ENCODE data around the gene BTBD17.
A peak's percentile ranks its signal among the peaks of the same experiment; 100 is the strongest.

The BTBD17 gene

DNA sequence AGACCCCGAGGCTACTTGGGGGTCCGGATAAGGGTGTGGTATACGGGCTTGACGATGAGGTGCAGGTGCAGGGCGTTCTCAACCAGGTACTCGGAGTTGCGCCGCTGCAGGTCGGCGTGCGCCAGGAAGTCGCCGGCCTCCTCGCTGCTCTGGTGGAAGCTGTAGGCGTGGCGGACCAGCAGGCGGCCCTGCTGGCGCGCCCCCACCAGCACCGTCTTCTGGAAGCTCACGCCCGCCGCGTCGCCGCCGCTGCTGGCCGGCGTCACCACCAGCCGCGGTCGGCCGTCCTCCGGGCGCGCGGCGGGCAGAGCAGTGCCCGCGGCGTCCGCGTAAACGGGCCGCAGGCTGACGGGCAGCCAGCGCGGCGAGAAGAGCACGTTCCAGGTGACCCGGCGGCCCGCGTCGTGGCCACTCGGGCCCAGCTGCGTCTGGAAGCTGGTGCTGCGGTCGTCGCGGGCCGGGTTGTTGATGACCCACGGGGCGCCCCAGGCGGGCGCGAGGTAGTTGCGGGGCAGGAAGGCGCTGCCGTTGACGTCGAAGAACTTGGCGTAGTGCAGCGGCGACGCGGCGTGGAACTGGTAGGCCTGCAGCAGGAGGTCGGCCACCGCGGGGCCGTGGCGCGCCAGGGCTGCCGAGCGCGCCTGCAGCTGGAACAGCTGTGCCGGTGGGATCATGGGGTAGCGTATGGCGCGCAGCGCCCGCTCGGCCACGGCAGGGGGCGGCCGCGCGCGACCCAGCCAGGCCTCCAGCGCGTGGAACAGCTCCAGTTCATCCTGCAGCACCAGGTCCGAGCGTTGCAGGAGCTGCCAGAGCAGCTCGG is 4.8 kb downstream of the BTBD17 start:
- DNase-seq = no peak

DNA sequence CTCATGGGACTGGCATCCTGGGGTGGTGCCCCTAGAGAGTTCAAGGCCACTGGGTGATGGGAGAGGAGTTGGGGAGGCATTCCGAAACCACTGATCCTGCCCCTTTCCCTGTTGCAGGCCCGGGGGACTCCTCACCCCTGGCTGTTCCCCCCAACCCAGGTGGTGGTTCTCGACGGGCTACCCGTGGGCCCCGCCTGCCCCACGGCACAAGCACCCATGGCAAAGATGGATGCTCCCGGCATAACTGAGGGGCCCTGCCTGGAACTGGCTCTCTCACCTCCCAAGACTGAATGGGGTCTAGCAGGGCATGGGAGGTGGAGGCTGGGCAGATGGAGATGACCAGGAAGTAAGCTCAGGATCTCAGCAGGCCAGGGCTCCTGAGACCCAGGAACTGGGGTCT is 6.6 kb downstream of the BTBD17 start:
- DNase-seq = no peak

DNA sequence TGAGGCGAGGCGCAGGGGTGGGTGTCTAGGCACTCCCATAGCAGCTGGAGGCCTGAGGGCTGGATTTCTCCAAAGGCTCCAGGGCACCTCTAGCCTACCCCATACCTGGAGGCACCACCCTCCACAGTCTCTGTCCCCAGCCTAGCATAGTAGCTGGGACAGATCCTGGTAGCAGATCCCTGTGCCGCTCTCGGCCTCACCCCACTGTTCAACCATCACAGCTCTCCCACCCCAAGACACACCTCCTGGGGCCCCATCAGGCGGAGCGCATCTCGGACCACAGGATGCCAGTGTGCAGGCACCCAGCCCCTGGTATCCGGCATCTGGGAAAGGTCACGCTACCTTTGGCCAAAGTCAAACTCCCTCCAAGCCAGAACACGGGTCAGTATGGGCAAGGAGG is 7.1 kb downstream of the BTBD17 start:
- DNase-seq = no peak

DNA sequence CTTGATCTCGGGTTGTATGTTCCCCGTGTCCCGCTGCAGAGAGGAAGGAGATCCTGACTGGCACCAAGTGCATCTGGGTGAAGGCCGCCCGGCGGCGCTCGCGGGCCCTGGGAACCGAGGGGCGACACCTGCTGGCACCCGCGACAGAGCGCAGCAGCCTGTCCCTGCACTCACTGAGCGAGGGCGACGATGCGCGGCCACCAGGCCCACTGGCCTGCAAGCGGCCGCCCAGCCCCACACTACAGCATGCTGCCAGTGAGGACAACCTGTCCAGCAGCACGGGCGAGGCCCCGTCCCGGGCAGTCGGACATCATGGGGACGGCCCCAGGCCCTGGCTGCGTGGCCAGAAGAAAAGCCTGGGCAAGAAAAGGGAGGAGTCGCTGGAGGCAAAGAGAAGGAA is 7.5 kb downstream of the BTBD17 start:
- peak; percentile 65 to 68 for DNase-seq

DNA sequence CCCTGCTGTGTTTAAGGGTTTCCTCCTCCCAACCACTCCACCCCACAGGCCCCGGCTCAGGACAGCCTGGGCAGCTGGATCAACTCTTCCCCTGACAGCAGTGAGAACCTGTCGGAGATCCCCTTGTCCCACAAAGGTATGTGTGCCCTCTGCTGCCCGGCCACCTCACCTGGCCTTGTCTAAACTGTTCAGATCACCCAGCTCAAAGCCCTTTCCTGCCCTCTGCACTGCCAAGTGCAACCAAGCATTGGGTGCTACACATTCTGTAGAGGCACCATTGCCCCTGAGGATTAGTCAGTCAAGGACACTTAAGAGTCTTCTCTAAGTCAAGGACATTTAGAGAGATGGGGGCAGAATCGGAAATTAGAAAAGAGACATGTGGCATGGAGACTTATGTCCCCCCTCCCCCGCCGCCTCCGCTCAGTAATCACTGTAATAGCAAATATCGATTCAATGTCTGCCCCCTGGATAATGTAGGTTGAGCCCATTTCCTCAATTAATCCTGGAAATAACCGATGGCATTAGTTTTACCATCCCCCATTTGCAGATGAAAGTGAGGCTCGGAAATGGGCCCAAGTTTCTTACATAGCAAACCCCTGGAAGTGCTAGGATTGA is 8.1 kb downstream of the BTBD17 start:
- no peak for DNase-seq

DNA sequence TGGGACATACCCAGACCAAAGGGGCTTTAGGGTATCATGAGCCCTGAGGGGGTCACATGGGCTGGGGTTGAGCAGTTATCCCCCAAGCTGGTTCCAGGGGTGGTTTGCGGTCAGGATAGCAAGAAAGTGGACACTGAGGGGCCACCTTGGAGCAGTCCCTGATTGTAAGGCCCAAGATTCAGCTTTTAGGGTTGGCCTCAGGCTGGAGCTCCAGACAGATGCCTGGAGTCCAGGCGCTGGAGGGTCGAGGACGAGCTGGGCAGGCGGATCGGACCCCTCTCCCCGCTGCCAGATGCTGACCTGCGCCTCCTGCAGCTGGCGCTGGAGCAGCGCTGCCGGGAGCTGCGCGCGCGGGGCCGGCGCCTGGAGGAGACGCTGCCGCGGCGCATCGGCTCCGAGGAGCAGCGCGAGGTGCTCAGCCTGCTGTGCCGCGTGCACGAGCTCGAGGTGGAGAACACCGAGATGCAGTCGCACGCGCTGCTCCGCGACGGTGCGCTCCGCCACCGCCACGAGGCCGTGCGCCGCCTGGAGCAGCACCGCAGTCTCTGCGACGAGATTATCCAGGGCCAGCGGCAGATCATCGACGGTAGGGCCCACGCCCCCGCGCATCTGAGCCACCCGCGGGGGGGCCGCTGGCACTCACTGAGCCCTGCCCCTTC is 10.0 kb downstream of the BTBD17 start:
- DNase-seq = no peak

DNA sequence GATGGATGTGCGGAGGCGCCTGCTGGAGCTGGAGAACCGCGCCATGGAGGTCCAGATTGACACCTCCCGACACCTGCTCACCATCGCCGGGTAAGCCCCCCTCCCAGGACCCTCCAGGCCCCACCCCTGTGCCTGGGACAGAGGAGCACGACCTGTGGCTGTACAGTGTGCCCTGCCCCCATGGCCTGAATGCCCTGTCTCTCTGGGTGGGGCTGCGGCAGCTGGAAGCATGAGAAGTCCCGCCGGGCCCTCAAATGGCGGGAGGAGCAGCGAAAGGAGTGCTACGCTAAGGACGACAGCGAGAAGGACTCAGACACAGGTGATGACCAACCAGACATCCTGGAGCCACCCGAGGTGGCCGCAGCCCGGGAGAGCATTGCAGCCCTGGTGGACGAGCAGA is 11.2 kb downstream of the BTBD17 start:
- DNase-seq = no peak

DNA sequence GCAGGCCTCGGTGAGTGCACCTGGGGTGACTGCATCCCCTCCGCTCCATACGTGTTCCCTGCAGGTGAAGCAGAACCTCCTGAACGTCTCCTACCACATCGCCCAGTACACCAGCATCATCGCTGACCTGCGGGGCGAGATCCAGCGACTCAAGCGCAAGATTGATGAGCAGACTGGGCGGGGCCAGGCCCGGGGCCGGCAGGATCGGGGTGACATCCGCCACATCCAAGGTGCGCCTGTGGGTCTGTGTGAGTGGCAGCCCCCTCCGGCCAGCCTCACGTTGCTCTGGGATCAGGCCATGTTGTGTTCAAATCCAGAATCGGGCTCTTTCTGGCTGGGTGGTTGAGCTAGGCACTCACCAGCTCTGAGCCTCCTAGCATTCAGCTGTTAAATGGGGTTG is 12.5 kb downstream of the BTBD17 start:
- no peak for DNase-seq

DNA sequence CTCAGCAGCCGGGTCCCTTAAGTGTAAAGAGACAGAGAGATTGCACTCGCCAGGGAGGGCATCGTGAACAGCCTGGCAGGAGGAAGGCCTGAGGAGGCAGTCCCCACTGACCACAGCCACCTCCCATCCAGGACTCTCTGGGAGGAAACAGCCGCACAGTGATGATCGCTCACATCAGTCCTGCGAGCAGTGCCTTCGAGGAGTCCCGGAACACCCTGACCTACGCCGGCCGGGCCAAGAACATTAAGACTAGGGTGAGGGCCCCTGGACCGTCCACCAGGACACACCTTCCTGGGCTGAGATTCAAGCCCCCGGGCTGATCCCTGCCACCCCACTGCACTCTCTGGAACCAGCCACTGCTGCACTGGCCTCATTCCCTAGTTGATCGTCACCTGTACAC is 14.0 kb downstream of the BTBD17 start:
- no peak for DNase-seq

DNA sequence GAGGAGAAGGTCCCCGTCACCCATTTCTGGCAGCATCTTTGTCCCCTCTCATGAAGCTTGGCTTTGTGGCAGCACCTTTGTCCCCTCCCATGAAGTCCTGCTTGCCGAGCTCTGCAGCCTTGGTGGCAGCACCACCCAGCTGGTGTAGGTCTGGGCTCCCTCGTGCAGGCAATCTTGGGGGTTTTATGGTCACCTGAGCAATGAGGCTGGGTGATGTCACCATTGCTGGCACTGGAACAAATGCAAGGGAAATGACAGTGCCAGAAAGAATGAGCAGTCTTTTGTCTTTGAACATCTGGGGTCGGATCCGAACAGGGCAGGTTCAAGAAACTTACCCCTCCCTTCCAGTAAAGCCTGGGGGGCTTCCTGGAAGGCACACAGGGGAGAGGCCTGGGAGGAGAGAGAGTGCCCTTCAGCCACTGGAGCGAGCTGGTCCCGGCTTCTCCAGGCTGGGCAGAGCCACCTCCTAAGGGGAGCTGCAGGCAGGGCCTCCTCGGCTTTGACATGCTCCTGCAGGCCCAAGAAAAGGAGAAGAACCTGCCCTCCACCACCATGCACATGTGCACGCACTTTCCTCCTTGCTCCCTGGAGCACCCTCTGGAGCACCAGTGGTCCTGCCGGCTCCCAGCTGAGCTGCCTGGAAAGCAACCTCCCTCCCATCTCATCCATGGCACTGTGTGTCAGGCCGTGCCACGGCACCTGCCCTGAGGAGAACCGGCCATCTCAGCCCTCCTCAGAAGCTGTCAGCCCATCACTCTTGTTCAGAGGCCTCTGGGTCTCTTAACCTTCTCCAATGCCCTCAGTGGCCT is 16.0 kb downstream of the BTBD17 start:
- no peak for DNase-seq

DNA sequence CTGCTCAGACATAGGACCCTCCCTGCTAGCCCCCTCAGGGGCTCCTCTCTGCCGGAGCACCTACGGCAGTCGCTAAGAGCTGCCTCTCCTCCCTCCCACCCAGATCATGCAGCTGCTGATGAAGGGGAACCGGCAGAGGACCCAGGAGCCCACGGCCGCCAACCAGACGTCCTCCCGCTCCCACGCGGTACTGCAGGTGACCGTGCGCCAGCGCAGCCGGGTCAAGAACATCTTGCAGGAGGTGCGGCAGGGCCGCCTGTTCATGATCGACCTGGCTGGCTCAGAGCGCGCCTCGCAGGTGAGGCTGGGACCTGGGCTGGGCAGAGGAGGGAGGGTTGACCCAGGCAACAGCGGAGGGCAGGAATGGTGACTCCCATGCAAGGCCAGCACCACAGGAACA is 17.0 kb downstream of the BTBD17 start:
- DNase-seq = no peak

DNA sequence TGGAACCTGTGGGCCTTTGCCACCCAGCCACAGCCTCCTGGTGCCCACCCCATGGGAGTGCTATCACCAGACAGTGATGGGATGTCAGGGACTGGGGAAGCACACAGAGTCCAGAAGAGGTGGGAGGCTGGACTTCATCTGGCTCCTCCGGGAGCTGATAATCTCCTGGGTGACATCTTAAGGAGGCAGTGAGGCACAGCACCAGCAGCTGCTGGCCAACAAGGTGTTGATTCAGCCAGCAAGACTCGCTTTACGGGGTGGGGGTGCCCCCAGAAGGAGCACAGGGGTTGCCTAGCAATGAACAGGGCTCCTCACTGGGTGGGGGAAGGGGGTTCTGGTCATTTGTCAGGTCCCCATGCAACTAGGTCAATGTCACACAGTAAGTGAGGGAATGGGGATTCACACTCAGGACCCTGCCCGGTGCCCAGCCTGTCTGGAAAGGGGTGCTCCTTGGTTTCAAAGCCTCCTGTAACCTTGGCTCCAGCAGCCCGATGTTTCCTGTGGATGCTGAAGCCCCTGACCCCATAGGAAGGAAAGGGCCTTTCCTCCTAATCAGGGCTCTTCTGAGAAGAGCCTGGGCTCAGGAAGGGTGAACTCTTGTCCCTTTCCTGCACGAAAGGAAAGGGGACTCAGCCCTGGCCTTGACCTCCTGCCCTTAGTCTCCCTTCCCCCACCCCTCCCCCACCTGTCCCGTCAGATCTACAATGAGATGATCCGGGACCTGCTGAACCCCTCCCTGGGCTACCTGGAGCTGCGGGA is 18.0 kb downstream of the BTBD17 start:
- no peak for DNase-seq

DNA sequence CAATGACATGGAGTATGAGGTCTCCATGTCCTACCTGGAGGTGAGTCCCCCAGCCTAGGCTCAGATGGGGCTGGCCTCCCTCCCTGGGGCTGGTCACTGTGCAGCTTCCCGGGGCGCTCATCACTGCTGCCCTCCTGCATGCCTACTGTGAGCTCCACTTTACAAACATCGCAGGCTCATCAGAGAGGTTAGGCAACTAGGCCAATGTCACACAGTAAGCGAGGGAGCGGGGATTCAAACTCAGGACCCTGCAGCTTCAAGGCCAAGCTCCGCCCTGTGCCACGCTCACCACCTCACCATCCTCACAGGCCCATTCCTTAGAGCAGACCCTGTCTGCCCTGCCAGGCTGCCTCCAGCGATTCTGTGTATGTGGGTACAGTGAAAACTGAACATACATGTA is 18.5 kb downstream of the BTBD17 start:
- DNase-seq = no peak

DNA sequence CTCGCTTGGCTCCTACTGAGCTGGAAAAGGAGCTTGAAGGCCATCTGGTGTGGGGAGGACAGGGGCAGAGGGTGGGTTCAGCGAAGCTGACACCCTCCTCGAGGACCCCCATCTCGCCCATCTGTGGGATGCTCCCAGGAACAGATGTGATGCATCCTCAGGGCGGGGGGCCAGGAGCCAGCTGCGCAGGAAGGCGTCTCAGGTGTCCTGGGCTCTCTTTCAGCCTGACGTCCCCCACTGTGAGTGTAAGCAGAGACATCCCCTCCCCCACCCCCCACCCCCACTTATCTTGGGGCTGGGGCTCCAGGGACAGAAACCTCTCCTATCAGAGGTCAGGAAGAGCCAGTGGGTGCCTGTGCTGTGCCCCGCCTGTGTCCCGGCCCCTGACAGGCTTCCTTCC is 19.4 kb downstream of the BTBD17 start:
- DNase-seq = no peak

DNA sequence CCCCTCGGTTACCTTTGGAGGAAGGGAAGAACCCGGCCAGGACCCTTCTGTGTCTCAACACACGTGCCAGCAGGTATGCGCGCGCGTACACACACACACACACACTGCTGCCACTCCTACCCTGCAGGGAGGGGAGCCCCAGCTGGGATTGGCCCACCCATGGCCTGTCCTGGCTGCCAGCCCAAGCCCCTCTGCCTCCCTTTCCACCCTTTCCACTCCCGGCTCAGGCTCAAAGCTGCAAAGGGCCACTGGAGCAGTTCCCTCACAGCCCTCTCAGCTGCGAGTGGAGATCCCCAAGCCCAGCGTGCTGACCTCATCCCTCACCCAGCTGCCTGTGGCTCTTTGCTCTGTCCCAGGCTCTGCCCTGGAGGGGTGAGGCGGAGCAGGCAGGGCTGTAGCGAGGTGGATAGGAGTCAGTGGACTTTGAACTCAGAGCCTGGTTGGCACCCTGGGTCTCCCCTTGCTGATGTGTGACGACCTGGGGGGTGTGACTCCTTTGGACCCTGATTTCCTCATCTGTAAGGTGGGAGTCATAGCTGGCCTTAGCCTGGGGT is 21.1 kb downstream of the BTBD17 start:
- no peak for DNase-seq

DNA sequence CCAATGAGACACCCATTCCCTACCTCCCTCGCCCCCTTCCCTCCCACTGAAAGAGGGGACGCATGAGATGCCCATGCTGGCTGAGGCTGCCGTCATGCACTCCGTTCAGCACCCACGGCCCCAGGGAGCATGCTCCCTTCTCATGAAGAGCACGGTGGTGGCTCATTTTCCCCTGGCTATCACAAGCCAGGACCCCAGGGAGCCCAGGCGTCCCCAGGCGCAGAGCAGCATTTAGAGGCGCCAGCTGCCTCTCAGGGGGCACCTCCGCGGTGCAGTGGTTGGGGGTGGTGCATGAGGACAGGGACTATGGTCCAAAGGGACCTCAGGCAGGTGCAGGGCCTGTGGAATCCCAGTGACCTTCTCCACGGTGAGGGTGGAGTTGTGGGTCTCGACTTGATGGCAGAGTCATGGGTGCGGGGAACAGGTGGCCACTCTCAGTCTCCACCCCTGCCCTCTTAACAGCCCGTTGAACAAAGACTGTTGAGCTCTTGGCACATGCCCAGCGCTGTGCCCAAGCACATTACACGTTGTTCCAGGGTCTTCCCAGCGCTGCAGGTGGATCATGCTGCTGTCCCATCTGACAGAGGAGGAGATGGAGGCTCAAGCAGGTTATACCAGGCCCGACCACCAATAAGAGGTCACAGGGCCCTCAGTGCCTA is 22.0 kb downstream of the BTBD17 start:
- DNase-seq = no peak

DNA sequence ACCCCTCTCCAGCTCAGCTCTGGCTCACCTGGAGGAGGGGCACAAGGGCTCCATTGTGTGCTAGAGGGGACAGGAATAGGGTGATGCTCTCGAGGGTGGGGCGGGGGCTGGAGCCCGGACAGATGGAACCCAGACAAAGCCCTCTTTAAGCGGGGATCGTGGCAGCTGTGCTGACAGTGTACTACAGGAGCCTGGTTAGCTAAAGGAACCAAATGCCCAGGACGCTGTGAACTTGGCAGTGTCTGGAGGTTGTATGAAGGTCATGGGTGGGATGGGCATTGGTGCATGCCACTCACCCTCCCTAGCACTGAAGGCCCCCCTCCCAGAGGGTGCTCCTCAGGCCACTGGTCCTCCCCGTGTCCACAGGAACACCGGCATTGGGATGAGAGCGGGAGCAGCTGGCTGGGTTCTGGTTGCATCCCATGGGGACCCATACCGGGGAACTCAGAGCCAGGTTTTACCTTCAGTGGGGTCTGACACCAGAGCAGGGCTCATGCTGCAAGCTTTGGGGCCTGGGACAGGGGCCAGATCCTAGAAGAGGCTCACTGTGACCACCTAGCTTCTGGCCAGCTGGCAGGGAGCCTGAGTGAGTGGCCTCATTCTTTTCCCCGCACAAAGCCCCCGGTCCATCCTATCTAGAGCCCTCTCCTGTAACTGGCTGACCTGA is 23.7 kb downstream of the BTBD17 start:
- no peak for DNase-seq

DNA sequence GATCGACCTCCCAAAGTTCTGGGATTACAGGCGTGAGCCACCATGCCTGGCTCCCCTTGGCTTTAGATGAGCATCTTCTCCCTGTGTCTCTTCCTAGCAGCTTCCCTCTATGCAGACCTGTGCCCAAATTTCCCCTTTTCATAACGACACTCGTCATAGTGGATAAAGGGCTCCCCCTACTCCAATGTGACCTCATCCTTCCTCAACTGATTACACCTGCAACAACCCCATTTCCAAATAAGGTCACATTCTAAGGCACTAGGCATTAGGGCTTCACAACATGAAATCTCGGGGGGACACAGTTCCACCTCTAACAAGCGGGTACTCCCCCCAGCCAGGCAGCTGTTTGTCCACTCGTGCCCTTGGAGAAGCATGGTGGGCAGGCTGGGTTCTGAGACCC is 25.4 kb downstream of the BTBD17 start:
- no peak for DNase-seq

DNA sequence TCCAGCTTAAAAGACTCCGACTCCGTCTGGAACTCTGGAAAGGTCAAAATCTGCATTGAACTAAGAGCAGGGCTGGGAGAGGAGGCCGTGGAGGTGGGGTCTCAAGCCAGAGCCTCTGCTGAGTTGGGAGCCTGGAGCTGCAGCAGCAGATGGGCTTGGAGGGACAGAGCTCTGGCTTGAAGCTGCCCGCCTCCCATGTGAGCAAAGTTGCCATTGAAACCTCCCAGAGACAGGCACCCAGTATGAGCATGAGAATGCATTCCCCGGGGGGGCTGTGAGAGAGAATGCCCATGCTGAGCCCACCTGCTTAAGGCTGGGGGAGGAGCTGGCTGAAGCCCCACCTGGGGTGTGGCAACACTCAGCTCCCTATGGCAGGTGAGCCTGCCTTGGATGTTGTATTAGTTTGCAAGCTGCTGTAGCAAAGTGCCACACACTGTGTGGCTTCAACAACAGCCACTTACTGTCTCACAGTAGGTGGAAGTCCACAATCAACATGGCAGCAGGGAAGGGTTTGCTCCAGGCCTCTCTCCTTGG is 26.1 kb downstream of the BTBD17 start:
- no peak for DNase-seq

DNA sequence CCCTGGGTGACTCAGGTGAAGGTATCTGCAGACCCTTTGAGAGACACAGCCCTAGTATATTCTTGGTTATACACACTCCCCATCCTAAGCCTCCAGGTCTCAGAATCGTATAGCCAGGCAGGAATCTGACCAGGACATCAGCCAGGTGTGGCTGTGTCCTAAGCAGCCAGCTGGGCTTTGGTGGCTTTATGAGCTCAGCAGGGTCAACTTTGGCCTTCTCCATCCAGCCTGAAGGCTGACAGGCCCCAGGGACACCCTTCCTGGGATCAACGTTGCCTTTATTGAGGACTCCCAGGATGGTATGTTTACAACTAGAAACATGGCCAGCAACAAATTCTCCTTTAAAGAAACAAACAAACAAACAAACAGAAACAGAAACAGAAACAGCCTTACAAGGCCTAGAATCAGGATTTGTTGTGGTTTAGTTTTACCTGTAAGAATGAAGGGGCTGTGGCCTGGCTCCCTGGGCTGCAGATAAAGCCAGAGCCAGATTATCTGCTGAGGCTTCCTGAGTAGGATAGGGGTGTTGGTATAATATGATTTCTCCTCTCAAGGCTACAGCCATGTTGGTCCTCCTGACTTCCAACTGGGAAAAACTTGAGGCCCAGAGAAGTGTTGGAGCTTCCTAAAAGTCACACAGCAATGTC is 27.2 kb downstream of the BTBD17 start:
- no peak for DNase-seq

All from stimulated activated CD4-positive, alpha-beta T cell treated with anti-CD3 and anti-CD28 coated beads, Interleukin-2, amount 100 ng/mL, for 48 hours (primary cell).